A549 (cell line): Measurements from ENCODE around the gene ZMYND8.

Source experiments
- CEBPB ChIP-seq, 2 experiments: fragments of >200 bp in 1 of 2; sonication (Bioruptor Twin) in 1 of 2; formaldehyde crosslinking in 1 of 2; IDR thresholded peaks; 2 replicates each; pipeline ENCODE4 v1.6.1; 2012 to 2016
- EP300 ChIP-seq, 2 experiments: fragments of >200 bp; sonication (Bioruptor Twin); formaldehyde crosslinking; IDR thresholded peaks; 2 replicates in 1 of 2; 3 replicates in 1 of 2; pipeline ENCODE4 v1.6.1; 2016 to 2017
- MYC ChIP-seq: IDR thresholded peaks from 2 replicates; pipeline ENCODE4 v1.6.1; 2012; ENCODE audit warnings: mild to moderate bottlenecking, inconsistent platforms, low read length, improper control_type of control experiment, borderline replicate concordance
- POLR2A ChIP-seq: IDR thresholded peaks from 2 replicates; pipeline ENCODE4 v1.6.1; 2012; ENCODE audit warnings: mild to moderate bottlenecking, low read length
- TF ChIP-seq, protein P1 (sequence below): fragments of >200 bp; sonication (Bioruptor Twin); formaldehyde crosslinking; IDR thresholded peaks from 3 replicates; pipeline ENCODE4 v1.5.1; 2016

- TF ChIP-seq CEBPB (IDR thresholded peaks at IDR 0.05) (no peak), MYC (no peak), POLR2A (no peak), EP300 (IDR thresholded peaks at IDR 0.05) (no peak)
- TF ChIP-seq, protein P1, sequence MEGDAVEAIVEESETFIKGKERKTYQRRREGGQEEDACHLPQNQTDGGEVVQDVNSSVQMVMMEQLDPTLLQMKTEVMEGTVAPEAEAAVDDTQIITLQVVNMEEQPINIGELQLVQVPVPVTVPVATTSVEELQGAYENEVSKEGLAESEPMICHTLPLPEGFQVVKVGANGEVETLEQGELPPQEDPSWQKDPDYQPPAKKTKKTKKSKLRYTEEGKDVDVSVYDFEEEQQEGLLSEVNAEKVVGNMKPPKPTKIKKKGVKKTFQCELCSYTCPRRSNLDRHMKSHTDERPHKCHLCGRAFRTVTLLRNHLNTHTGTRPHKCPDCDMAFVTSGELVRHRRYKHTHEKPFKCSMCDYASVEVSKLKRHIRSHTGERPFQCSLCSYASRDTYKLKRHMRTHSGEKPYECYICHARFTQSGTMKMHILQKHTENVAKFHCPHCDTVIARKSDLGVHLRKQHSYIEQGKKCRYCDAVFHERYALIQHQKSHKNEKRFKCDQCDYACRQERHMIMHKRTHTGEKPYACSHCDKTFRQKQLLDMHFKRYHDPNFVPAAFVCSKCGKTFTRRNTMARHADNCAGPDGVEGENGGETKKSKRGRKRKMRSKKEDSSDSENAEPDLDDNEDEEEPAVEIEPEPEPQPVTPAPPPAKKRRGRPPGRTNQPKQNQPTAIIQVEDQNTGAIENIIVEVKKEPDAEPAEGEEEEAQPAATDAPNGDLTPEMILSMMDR = no peak
Observed at GRCh38 chr20:47235853-47236638, 120.5 kb downstream of the ZMYND8 start.
